Measurements from ENCODE around the gene KCNQ5. TPM values are rescaled to one million over a fixed set of nuclear protein-coding genes. Genes with fewer than 3 reads are reported as not detected.

KCNQ5 gene
- total RNA-seq, 1 experiment from 2014 or later: 2.0 TPM

DNA sequence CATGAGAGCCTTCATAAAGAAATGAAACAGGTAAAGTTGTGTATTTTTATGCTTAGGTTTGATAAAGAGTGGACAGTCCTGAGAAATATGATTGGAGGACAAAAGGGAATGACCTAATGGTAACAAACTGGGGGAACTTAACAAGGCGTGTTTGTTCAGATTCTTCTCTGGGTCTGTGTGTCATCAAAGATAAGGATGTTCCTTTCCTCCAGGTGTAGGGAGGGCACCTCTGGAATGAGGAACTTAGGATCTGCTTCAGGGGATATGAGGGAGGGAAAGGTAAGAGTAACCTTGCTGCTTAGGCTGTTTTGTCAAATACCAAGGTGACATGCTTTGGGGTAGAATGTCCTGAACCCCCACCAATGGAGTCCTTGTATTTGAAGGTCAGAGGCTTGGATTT lies 291.9 kb downstream of the KCNQ5 start (continued):
- TF ChIP-seq CTCF (IDR thresholded peaks at IDR 0.05): no peak
- TF ChIP-seq, protein P1, sequence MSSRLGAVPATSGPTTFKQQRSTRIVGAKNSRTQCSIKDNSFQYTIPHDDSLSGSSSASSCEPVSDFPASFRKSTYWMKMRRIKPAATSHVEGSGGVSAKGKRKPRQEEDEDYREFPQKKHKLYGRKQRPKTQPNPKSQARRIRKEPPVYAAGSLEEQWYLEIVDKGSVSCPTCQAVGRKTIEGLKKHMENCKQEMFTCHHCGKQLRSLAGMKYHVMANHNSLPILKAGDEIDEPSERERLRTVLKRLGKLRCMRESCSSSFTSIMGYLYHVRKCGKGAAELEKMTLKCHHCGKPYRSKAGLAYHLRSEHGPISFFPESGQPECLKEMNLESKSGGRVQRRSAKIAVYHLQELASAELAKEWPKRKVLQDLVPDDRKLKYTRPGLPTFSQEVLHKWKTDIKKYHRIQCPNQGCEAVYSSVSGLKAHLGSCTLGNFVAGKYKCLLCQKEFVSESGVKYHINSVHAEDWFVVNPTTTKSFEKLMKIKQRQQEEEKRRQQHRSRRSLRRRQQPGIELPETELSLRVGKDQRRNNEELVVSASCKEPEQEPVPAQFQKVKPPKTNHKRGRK (CRISPR knock-in tag; IDR thresholded peaks at IDR 0.05; ENCODE audit: borderline replicate concordance): no peak

GRCh38 chr6:72916298-72916697 lies 294.4 kb downstream of the KCNQ5 start:
- CTCF ChIA-PET: no interaction called here
- no peaks in the 10 kb centered on the region for H3K9me3 Mint-ChIP-seq
- no peak for TF ChIP-seq NR1H2 (CRISPR knock-in tag; IDR thresholded peaks at IDR 0.05)
- TF ChIP-seq NR2C2 (CRISPR knock-in tag; IDR thresholded peaks at IDR 0.05): no peak
- TF ChIP-seq ESRRA (CRISPR knock-in tag; IDR thresholded peaks at IDR 0.05; ENCODE audit: borderline replicate concordance): no peak
- TF ChIP-seq JAZF1 (CRISPR knock-in tag; IDR thresholded peaks at IDR 0.05): no peak
- no peak for TF ChIP-seq EMX1 (CRISPR knock-in tag; IDR thresholded peaks at IDR 0.05)
- TF ChIP-seq, protein P2, sequence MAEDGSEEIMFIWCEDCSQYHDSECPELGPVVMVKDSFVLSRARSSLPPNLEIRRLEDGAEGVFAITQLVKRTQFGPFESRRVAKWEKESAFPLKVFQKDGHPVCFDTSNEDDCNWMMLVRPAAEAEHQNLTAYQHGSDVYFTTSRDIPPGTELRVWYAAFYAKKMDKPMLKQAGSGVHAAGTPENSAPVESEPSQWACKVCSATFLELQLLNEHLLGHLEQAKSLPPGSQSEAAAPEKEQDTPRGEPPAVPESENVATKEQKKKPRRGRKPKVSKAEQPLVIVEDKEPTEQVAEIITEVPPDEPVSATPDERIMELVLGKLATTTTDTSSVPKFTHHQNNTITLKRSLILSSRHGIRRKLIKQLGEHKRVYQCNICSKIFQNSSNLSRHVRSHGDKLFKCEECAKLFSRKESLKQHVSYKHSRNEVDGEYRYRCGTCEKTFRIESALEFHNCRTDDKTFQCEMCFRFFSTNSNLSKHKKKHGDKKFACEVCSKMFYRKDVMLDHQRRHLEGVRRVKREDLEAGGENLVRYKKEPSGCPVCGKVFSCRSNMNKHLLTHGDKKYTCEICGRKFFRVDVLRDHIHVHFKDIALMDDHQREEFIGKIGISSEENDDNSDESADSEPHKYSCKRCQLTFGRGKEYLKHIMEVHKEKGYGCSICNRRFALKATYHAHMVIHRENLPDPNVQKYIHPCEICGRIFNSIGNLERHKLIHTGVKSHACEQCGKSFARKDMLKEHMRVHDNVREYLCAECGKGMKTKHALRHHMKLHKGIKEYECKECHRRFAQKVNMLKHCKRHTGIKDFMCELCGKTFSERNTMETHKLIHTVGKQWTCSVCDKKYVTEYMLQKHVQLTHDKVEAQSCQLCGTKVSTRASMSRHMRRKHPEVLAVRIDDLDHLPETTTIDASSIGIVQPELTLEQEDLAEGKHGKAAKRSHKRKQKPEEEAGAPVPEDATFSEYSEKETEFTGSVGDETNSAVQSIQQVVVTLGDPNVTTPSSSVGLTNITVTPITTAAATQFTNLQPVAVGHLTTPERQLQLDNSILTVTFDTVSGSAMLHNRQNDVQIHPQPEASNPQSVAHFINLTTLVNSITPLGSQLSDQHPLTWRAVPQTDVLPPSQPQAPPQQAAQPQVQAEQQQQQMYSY (CRISPR knock-in tag; IDR thresholded peaks at IDR 0.05): no peak
- TF ChIP-seq ZNF219 (CRISPR knock-in tag; IDR thresholded peaks at IDR 0.05; ENCODE audit: borderline replicate concordance): no peak
- TF ChIP-seq ZNF416 (CRISPR knock-in tag; IDR thresholded peaks at IDR 0.05): no peak
- TF ChIP-seq TCF7 (CRISPR knock-in tag; IDR thresholded peaks at IDR 0.05; ENCODE audit: low read depth): no peak
- TF ChIP-seq CREM (CRISPR knock-in tag; IDR thresholded peaks at IDR 0.05): no peak
- TF ChIP-seq MYBL2 (CRISPR knock-in tag; IDR thresholded peaks at IDR 0.05): no peak
- TF ChIP-seq JUN (CRISPR knock-in tag; IDR thresholded peaks at IDR 0.05): no peak
- no peak for TF ChIP-seq MLX (CRISPR knock-in tag; IDR thresholded peaks at IDR 0.05)
- no peak for TF ChIP-seq SMAD3 (CRISPR knock-in tag; IDR thresholded peaks at IDR 0.05; ENCODE audit: borderline replicate concordance)
- TF ChIP-seq NFYB (CRISPR knock-in tag; conservative IDR thresholded peaks at IDR 0.05; ENCODE audit: low read depth): no peak
- TF ChIP-seq, protein P3, sequence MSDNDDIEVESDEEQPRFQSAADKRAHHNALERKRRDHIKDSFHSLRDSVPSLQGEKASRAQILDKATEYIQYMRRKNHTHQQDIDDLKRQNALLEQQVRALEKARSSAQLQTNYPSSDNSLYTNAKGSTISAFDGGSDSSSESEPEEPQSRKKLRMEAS (CRISPR knock-in tag; IDR thresholded peaks at IDR 0.05): no peak
- no peak for TF ChIP-seq NR3C1 (CRISPR knock-in tag; conservative IDR thresholded peaks at IDR 0.05; ENCODE audit: low read depth)
- ATAC-seq (no peak), DNase-seq (ENCODE audit: low spot score) (no peak)
- H3K36me3 Mint-ChIP-seq: no peaks in the 10 kb centered on the region
- no peaks in the 10 kb centered on the region for H3K27me3 Mint-ChIP-seq (ENCODE audit: low read depth)
- POLR2A ChIA-PET: no interaction called here
- H3K27ac Mint-ChIP-seq: no peak overlapping the region
- H3K4me1 Mint-ChIP-seq: no peaks in the 10 kb centered on the region
- no peak overlapping the region for H3K4me3 Mint-ChIP-seq

Data from WTC11 (cell line).